Left lobe of liver (tissue), 2 donors: ENCODE data around the gene LMNB1. TPM values are rescaled to one million over a fixed set of nuclear protein-coding genes. Genes with fewer than 3 reads are reported as not detected.

ENCODE experiments used
- ATAC-seq: fragments of 200-7000 bp; cut with Tn5 transposase; one replicate; pipeline ENCODE4 v1.9.1; 2020; ENCODE audit warnings: mild to moderate bottlenecking, moderate library complexity
- DNase-seq: peaks from one replicate; pipeline ENCODE4 v3.0.0-alpha.2; 2020; ENCODE audit warnings: low spot score
- total RNA-seq: library from RNA; stranded (reverse); gene quantifications from one replicate; pipeline ENCODE4 v1.2.1, GENCODE V29; 2021
- donor health status: DM: no; HTN: no; CAD: no; lungs with moderate emphysema.
- donor health status: DM: no; HTN: yes; CAD: no.

The LMNB1 gene
- total RNA-seq, 1 donor from 2014 or later: 4.6 TPM

DNA sequence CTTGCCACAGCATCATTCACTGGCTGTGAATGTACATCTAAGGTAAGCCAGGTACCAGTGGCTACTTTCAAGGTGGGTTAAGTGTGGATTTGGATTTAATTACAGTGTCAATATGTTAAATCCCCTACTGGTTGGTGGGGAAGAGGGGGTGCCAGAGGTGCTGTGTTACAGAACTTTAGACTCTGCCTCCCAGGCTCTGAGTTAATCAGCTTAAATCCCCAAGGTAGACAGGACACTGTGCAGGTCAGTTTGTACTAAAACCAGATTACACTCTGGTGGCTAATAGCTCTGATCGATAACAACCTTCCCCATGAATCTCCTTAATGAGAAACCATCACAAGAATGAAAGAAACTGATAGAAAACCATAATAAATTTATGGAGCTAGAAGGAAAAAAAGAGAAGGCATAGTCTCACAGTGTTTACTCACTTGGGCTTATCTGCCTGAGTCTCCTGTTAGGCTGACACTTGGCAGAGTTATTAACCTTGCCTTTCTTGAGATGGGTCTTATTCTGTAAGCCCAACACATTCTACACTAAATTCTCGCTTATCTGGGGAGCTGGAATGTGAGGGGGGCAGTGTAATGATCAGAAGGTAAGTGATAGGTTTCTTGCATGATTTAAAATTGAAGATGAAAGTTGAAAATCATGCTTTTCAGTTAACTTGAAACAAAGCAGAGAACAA, 106.8 kb downstream of the LMNB1 start:
- DNase-seq: no peak

GRCh38 chr5:126884269-126884819, 107.4 kb downstream of the LMNB1 start:
- DNase-seq (no peak), ATAC-seq (no peak)

More for the DNA sequence above, 106.8 kb downstream of the LMNB1 start:
- ATAC-seq: no peak

Other genes with a start within 250 kb of the LMNB1 start
- gene ALDH7A1, start 181.9 kb upstream of the LMNB1 start, total RNA-seq: 128 TPM
- gene PHAX, start 176.2 kb upstream of the LMNB1 start, total RNA-seq: 13.6 TPM